WTC11 (cell line): Measurements from ENCODE around the gene RELL1. TPM values are rescaled to one million over a fixed set of nuclear protein-coding genes. Genes with fewer than 3 reads are reported as not detected.

Source experiments
- ATAC-seq: fragments of 200-7000 bp; cut with Tn5 transposase; 2 replicates; pipeline ENCODE4 v1.10.0; 2021; ENCODE audit warnings: mild to moderate bottlenecking, moderate library complexity
- CTCF ChIA-PET: fragments of 300-600 bp; sonication (Branson Sonifier 250); formaldehyde crosslinking; loops from one replicate; lab custom pipeline; 2021; ENCODE audit warnings: antibody characterized with exemption; lab: Charles Lee
- POLR2A ChIA-PET: fragments of 350-600 bp; sonication (Branson Sonifier 250); formaldehyde crosslinking; loops from one replicate; lab custom pipeline; 2021; ENCODE audit warnings: antibody characterized with exemption; lab: Charles Lee
- DNase-seq: peaks from one replicate; pipeline ENCODE4 v3.0.0; 2021; ENCODE audit warnings: low spot score
- H3K27ac Mint-ChIP-seq: 2 replicates; pipeline ENCODE4 v1.8.0; 2021; ENCODE audit warnings: mixed read lengths
- H3K27me3 Mint-ChIP-seq: 2 replicates; pipeline ENCODE4 v1.8.0; 2021; ENCODE audit warnings: low read depth, mild to moderate bottlenecking, moderate library complexity, mixed read lengths
- H3K36me3 Mint-ChIP-seq: 2 replicates; pipeline ENCODE4 v1.8.0; 2021; ENCODE audit warnings: mixed read lengths
- H3K4me1 Mint-ChIP-seq: 2 replicates; pipeline ENCODE4 v1.8.0; 2022; ENCODE audit warnings: mixed read lengths
- H3K4me3 Mint-ChIP-seq: 2 replicates; pipeline ENCODE4 v1.8.0; 2021; ENCODE audit warnings: mild to moderate bottlenecking, moderate library complexity, mixed read lengths
- H3K9me3 Mint-ChIP-seq: 2 replicates; pipeline ENCODE4 v1.8.0; 2021; ENCODE audit warnings: mixed read lengths
- IRF2 ChIP-seq: sonication (generic); formaldehyde crosslinking; IDR thresholded peaks from 2 replicates; pipeline ENCODE4 v1.8.0; 2022; ENCODE audit warnings: low read depth, missing genetic modification reagents, borderline replicate concordance
- JAZF1 ChIP-seq: fragments of 250-450 bp; sonication (Bioruptor Pico); IDR thresholded peaks from 2 replicates; pipeline ENCODE4 v1.9.0; 2021; ENCODE audit warnings: moderate library complexity, mild to moderate bottlenecking, inconsistent platforms
- JUN ChIP-seq: sonication (generic); formaldehyde crosslinking; IDR thresholded peaks from 2 replicates; pipeline ENCODE4 v1.8.0; 2023; ENCODE audit warnings: mild to moderate bottlenecking, missing genetic modification reagents
- NFYB ChIP-seq: sonication (generic); formaldehyde crosslinking; conservative IDR thresholded peaks from 2 replicates; pipeline ENCODE4 v1.8.0; 2022; ENCODE audit warnings: low read depth, missing genetic modification reagents
- PRRX2 ChIP-seq: fragments of 250-450 bp; sonication (Bioruptor Pico); IDR thresholded peaks from 2 replicates; pipeline ENCODE4 v1.8.0; 2021; ENCODE audit warnings: mild to moderate bottlenecking
- SMAD4 ChIP-seq: sonication (generic); formaldehyde crosslinking; IDR thresholded peaks from 2 replicates; pipeline ENCODE4 v1.8.0; 2022; ENCODE audit warnings: mild to moderate bottlenecking, missing genetic modification reagents
- TEAD4 ChIP-seq: sonication (generic); formaldehyde crosslinking; IDR thresholded peaks from 2 replicates; pipeline ENCODE4 v1.8.0; 2022; ENCODE audit warnings: mild to moderate bottlenecking, missing genetic modification reagents
- TP53 ChIP-seq: sonication (generic); formaldehyde crosslinking; IDR thresholded peaks from 2 replicates; pipeline ENCODE4 v1.8.1; 2023; ENCODE audit warnings: mild to moderate bottlenecking, missing genetic modification reagents
- ZNF232 ChIP-seq: sonication (generic); formaldehyde crosslinking; IDR thresholded peaks from 2 replicates; pipeline ENCODE4 v1.8.0; 2022; ENCODE audit warnings: mild to moderate bottlenecking, missing genetic modification reagents
- ZNF263 ChIP-seq: sonication (generic); formaldehyde crosslinking; IDR thresholded peaks from 2 replicates; pipeline ENCODE4 v1.8.1; 2022; ENCODE audit warnings: low read depth, mild to moderate bottlenecking, moderate library complexity, missing genetic modification reagents
- ZNF317 ChIP-seq: sonication (generic); formaldehyde crosslinking; IDR thresholded peaks from 2 replicates; pipeline ENCODE4 v1.8.1; 2023; ENCODE audit warnings: low read depth, mild to moderate bottlenecking, moderate library complexity, missing genetic modification reagents, borderline replicate concordance
- ZNF396 ChIP-seq: fragments of 250-450 bp; sonication (Bioruptor Pico); IDR thresholded peaks from 2 replicates; pipeline ENCODE4 v1.8.0; 2021; ENCODE audit warnings: mild to moderate bottlenecking, moderate library complexity, borderline replicate concordance
- ZNF416 ChIP-seq: fragments of 250-450 bp; sonication (Bioruptor Pico); IDR thresholded peaks from 2 replicates; pipeline ENCODE4 v1.9.0; 2021; ENCODE audit warnings: mild to moderate bottlenecking, inconsistent platforms
- total RNA-seq: library from RNA; stranded (reverse); gene quantifications from 3 replicates; pipeline ENCODE4 v1.2.3, GENCODE V29; 2021
- TF ChIP-seq, protein P1 (sequence below): sonication (generic); formaldehyde crosslinking; IDR thresholded peaks from 2 replicates; pipeline ENCODE4 v1.8.1; 2022; ENCODE audit warnings: mild to moderate bottlenecking, missing genetic modification reagents, moderate library complexity, borderline replicate concordance
- TF ChIP-seq, protein P2 (sequence below): sonication (generic); formaldehyde crosslinking; IDR thresholded peaks from 2 replicates; pipeline ENCODE4 v1.8.0; 2022; ENCODE audit warnings: mild to moderate bottlenecking, missing genetic modification reagents
- TF ChIP-seq, protein P3 (sequence below): sonication (generic); formaldehyde crosslinking; IDR thresholded peaks from 2 replicates; pipeline ENCODE4 v1.8.1; 2023; ENCODE audit warnings: mild to moderate bottlenecking, missing genetic modification reagents, moderate library complexity
- TF ChIP-seq, protein P4 (sequence below): sonication (generic); formaldehyde crosslinking; IDR thresholded peaks from 2 replicates; pipeline ENCODE4 v1.8.0; 2022; ENCODE audit warnings: mild to moderate bottlenecking, missing genetic modification reagents
- TF ChIP-seq, protein P5 (sequence below): sonication (generic); formaldehyde crosslinking; IDR thresholded peaks from 2 replicates; pipeline ENCODE4 v1.8.0; 2023; ENCODE audit warnings: mild to moderate bottlenecking, missing genetic modification reagents
- TF ChIP-seq, protein P6 (sequence below): sonication (generic); formaldehyde crosslinking; IDR thresholded peaks from 2 replicates; pipeline ENCODE4 v1.8.1; 2023; ENCODE audit warnings: mild to moderate bottlenecking, missing genetic modification reagents, moderate library complexity
- TF ChIP-seq, protein P7 (sequence below): sonication (generic); formaldehyde crosslinking; IDR thresholded peaks from 2 replicates; pipeline ENCODE4 v1.8.1; 2023; ENCODE audit warnings: mild to moderate bottlenecking, missing genetic modification reagents
- TF ChIP-seq, protein P8 (sequence below): sonication (generic); formaldehyde crosslinking; IDR thresholded peaks from 2 replicates; pipeline ENCODE4 v1.8.0; 2022; ENCODE audit warnings: mild to moderate bottlenecking, missing genetic modification reagents
- TF ChIP-seq, protein P9 (sequence below): sonication (generic); formaldehyde crosslinking; IDR thresholded peaks from 2 replicates; pipeline ENCODE4 v1.8.1; 2023; ENCODE audit warnings: mild to moderate bottlenecking, moderate library complexity, missing genetic modification reagents

The RELL1 gene
- total RNA-seq, 1 experiment from 2014 or later, result 14.4 TPM

DNA sequence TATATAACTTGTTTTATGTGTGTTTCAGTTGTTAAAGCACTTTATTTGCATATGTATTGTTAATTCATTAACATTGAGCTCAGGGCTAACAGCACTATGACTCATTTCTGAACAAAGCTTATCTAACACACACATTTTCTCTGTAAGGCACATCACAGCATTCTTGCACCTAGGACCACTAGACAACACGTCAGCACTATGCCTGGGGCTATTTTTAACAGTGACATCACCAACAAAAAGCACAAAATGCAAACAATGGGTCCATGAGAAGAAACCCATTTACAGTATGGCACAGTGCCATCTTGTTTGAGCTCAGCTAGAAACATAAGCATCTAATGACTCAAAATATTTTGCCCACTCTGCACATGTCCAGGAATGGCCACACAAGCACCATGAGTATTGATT, 124.4 kb downstream of the RELL1 start:
- ATAC-seq, result no peak
- Mint-ChIP-seq H3K27me3 (peaks cover 4% of the 10 kb centered on the region), H3K4me1 (peaks cover 12% of the 10 kb centered on the region), H3K36me3 (0 out of 2 replicates have a peak, but pooled peaks cover 3% of the 10 kb centered on the region), H3K9me3 (peaks cover 10% of the 10 kb centered on the region)
- CTCF ChIA-PET, result no interaction called here
- TF ChIP-seq SMAD4, result no peak
- no peak for TF ChIP-seq PRRX2
- TF ChIP-seq, protein P1, sequence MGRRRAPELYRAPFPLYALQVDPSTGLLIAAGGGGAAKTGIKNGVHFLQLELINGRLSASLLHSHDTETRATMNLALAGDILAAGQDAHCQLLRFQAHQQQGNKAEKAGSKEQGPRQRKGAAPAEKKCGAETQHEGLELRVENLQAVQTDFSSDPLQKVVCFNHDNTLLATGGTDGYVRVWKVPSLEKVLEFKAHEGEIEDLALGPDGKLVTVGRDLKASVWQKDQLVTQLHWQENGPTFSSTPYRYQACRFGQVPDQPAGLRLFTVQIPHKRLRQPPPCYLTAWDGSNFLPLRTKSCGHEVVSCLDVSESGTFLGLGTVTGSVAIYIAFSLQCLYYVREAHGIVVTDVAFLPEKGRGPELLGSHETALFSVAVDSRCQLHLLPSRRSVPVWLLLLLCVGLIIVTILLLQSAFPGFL (CRISPR knock-in tag), result no peak
- TF ChIP-seq, protein P2, sequence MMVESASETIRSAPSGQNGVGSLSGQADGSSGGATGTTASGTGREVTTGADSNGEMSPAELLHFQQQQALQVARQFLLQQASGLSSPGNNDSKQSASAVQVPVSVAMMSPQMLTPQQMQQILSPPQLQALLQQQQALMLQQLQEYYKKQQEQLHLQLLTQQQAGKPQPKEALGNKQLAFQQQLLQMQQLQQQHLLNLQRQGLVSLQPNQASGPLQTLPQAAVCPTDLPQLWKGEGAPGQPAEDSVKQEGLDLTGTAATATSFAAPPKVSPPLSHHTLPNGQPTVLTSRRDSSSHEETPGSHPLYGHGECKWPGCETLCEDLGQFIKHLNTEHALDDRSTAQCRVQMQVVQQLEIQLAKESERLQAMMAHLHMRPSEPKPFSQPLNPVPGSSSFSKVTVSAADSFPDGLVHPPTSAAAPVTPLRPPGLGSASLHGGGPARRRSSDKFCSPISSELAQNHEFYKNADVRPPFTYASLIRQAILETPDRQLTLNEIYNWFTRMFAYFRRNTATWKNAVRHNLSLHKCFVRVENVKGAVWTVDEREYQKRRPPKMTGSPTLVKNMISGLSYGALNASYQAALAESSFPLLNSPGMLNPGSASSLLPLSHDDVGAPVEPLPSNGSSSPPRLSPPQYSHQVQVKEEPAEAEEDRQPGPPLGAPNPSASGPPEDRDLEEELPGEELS, result no peak
- TF ChIP-seq, protein P3, sequence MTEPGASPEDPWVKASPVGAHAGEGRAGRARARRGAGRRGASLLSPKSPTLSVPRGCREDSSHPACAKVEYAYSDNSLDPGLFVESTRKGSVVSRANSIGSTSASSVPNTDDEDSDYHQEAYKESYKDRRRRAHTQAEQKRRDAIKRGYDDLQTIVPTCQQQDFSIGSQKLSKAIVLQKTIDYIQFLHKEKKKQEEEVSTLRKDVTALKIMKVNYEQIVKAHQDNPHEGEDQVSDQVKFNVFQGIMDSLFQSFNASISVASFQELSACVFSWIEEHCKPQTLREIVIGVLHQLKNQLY (CRISPR knock-in tag), result no peak
- TF ChIP-seq, protein P4, sequence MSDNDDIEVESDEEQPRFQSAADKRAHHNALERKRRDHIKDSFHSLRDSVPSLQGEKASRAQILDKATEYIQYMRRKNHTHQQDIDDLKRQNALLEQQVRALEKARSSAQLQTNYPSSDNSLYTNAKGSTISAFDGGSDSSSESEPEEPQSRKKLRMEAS (CRISPR knock-in tag), result no peak
- TF ChIP-seq, protein P5, sequence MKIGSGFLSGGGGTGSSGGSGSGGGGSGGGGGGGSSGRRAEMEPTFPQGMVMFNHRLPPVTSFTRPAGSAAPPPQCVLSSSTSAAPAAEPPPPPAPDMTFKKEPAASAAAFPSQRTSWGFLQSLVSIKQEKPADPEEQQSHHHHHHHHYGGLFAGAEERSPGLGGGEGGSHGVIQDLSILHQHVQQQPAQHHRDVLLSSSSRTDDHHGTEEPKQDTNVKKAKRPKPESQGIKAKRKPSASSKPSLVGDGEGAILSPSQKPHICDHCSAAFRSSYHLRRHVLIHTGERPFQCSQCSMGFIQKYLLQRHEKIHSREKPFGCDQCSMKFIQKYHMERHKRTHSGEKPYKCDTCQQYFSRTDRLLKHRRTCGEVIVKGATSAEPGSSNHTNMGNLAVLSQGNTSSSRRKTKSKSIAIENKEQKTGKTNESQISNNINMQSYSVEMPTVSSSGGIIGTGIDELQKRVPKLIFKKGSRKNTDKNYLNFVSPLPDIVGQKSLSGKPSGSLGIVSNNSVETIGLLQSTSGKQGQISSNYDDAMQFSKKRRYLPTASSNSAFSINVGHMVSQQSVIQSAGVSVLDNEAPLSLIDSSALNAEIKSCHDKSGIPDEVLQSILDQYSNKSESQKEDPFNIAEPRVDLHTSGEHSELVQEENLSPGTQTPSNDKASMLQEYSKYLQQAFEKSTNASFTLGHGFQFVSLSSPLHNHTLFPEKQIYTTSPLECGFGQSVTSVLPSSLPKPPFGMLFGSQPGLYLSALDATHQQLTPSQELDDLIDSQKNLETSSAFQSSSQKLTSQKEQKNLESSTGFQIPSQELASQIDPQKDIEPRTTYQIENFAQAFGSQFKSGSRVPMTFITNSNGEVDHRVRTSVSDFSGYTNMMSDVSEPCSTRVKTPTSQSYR (CRISPR knock-in tag), result no peak
- TF ChIP-seq ZNF263, result no peak
- no peak for TF ChIP-seq JUN (CRISPR knock-in tag)
- no peak for TF ChIP-seq ZNF317 (CRISPR knock-in tag)
- TF ChIP-seq, protein P6, sequence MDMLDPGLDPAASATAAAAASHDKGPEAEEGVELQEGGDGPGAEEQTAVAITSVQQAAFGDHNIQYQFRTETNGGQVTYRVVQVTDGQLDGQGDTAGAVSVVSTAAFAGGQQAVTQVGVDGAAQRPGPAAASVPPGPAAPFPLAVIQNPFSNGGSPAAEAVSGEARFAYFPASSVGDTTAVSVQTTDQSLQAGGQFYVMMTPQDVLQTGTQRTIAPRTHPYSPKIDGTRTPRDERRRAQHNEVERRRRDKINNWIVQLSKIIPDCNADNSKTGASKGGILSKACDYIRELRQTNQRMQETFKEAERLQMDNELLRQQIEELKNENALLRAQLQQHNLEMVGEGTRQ (CRISPR knock-in tag), result no peak
- TF ChIP-seq, protein P7, sequence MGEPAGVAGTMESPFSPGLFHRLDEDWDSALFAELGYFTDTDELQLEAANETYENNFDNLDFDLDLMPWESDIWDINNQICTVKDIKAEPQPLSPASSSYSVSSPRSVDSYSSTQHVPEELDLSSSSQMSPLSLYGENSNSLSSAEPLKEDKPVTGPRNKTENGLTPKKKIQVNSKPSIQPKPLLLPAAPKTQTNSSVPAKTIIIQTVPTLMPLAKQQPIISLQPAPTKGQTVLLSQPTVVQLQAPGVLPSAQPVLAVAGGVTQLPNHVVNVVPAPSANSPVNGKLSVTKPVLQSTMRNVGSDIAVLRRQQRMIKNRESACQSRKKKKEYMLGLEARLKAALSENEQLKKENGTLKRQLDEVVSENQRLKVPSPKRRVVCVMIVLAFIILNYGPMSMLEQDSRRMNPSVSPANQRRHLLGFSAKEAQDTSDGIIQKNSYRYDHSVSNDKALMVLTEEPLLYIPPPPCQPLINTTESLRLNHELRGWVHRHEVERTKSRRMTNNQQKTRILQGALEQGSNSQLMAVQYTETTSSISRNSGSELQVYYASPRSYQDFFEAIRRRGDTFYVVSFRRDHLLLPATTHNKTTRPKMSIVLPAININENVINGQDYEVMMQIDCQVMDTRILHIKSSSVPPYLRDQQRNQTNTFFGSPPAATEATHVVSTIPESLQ (CRISPR knock-in tag), result no peak
- TF ChIP-seq ZNF232, result no peak
- TF ChIP-seq TEAD4 (CRISPR knock-in tag), result no peak
- TF ChIP-seq JAZF1 (CRISPR knock-in tag), result no peak
- TF ChIP-seq, all 79 proteins: peak for 0
- no peak overlapping the region for H3K27ac Mint-ChIP-seq
- H3K4me3 Mint-ChIP-seq, result no peak overlapping the region
- POLR2A ChIA-PET, result no interaction called here
- DNase-seq, result no peak

DNA sequence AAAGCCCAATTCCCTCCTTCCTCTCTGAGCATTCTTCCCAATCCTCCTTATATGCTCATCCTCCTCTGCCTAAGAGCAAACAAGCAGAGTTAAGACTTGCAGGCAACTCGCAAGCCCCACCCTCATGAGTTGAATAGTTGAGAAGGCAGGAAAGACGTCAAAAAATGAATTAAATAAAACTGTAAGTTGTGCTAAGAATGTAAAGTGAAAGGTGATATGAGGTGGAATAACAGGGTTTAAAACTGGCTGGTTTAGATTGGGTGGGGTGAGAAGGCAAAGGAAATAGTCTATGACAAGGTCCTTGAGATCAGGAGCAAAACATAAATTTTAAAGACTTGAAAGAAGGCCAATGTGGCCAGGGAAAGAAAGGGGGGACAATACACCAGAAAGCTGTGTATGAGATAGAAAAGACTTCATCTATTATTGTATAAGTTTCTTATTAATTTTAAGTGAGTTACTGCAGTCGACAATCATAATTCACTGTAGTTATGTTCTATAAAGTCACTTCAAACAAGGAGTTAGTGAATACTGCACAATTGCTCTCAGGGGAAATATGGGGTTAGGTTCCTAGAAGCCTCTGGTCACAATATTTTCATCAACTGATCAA, 124.9 kb downstream of the RELL1 start:
- H3K4me1 Mint-ChIP-seq, result peaks cover 12% of the 10 kb centered on the region
- peaks cover 4% of the 10 kb centered on the region for H3K27me3 Mint-ChIP-seq
- ATAC-seq, result no peak
- no peak overlapping the region; the same call in 1 of the 2 replicates for H3K27ac Mint-ChIP-seq
- peaks cover 10% of the 10 kb centered on the region for H3K9me3 Mint-ChIP-seq
- no peak overlapping the region for H3K4me3 Mint-ChIP-seq
- CTCF ChIA-PET, result no interaction called here
- no peak for DNase-seq
- 0 out of 2 replicates have a peak, but pooled peaks cover 3% of the 10 kb centered on the region for H3K36me3 Mint-ChIP-seq
- POLR2A ChIA-PET, result no interaction called here
- TF ChIP-seq NFYB (CRISPR knock-in tag), result no peak
- TF ChIP-seq, protein P8, sequence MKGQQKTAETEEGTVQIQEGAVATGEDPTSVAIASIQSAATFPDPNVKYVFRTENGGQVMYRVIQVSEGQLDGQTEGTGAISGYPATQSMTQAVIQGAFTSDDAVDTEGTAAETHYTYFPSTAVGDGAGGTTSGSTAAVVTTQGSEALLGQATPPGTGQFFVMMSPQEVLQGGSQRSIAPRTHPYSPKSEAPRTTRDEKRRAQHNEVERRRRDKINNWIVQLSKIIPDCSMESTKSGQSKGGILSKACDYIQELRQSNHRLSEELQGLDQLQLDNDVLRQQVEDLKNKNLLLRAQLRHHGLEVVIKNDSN (CRISPR knock-in tag), result no peak
- TF ChIP-seq, protein P9, sequence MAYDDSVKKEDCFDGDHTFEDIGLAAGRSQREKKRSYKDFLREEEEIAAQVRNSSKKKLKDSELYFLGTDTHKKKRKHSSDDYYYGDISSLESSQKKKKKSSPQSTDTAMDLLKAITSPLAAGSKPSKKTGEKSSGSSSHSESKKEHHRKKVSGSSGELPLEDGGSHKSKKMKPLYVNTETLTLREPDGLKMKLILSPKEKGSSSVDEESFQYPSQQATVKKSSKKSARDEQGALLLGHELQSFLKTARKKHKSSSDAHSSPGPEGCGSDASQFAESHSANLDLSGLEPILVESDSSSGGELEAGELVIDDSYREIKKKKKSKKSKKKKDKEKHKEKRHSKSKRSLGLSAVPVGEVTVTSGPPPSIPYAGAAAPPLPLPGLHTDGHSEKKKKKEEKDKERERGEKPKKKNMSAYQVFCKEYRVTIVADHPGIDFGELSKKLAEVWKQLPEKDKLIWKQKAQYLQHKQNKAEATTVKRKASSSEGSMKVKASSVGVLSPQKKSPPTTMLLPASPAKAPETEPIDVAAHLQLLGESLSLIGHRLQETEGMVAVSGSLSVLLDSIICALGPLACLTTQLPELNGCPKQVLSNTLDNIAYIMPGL (CRISPR knock-in tag), result no peak
- no peak for TF ChIP-seq TP53 (CRISPR knock-in tag)
- TF ChIP-seq, protein P4 (CRISPR knock-in tag), result no peak
- no peak for TF ChIP-seq ZNF396 (CRISPR knock-in tag)
- no peak for TF ChIP-seq ZNF416 (CRISPR knock-in tag)
- no peak for TF ChIP-seq IRF2 (CRISPR knock-in tag)
